Nephron progenitor cell (in vitro differentiated cells): Measurements from ENCODE around the gene MINDY4.

Experiments used
- DNase-seq: peaks from one replicate; pipeline ENCODE4 v3.0.0; 2021
- H3K27ac Mint-ChIP-seq: 2 replicates; pipeline ENCODE4 v1.8.0; 2021; ENCODE audit warnings: mild to moderate bottlenecking, moderate library complexity, mixed read lengths
- H3K27me3 Mint-ChIP-seq: 2 replicates; pipeline ENCODE4 v1.8.0; 2021; ENCODE audit warnings: mild to moderate bottlenecking, low read depth, mixed read lengths; ENCODE audit not compliant: poor library complexity
- H3K36me3 Mint-ChIP-seq: 2 replicates; pipeline ENCODE4 v1.8.0; 2021; ENCODE audit warnings: low read depth, mixed read lengths
- H3K4me1 Mint-ChIP-seq: 2 replicates; pipeline ENCODE4 v1.8.0; 2021; ENCODE audit warnings: mixed read lengths
- H3K4me3 Mint-ChIP-seq: 2 replicates; pipeline ENCODE4 v1.8.0; 2021; ENCODE audit warnings: mild to moderate bottlenecking, moderate library complexity, mixed read lengths
- H3K9me3 Mint-ChIP-seq: 2 replicates; pipeline ENCODE4 v1.8.0; 2021; ENCODE audit warnings: mild to moderate bottlenecking, moderate library complexity, mixed read lengths
- CTCF ChIP-seq: fragments of 200-600 bp; sonication (generic); IDR thresholded peaks from 2 replicates; pipeline ENCODE4 v1.5.0; 2021; ENCODE audit warnings: antibody characterized with exemption

MINDY4 gene

GRCh38 chr7:30920584-30921539 is 149.6 kb downstream of the MINDY4 start:
- no peak for TF ChIP-seq CTCF
- peak; percentile 0 for DNase-seq
- no peak overlapping the region for H3K4me3 Mint-ChIP-seq
- no peaks in the 10 kb centered on the region for H3K27me3 Mint-ChIP-seq
- no peaks in the 10 kb centered on the region for H3K9me3 Mint-ChIP-seq
- H3K36me3 Mint-ChIP-seq = no peaks in the 10 kb centered on the region
- peak overlapping the region; percentile 72 for H3K27ac Mint-ChIP-seq
- peaks cover 33% of the 10 kb centered on the region for H3K4me1 Mint-ChIP-seq

- Mint-ChIP-seq H3K36me3 (no peaks in the 10 kb centered on the region), H3K9me3 (no peaks in the 10 kb centered on the region), H3K4me1 (peaks cover 26% of the 10 kb centered on the region), H3K27me3 (no peaks in the 10 kb centered on the region), H3K27ac (no peak overlapping the region), H3K4me3 (no peak overlapping the region)
- peak; percentile 0 for DNase-seq
- TF ChIP-seq CTCF = no peak
Observed at GRCh38 chr7:30921540-30922401, 150.6 kb downstream of the MINDY4 start.

- Mint-ChIP-seq H3K4me3 (no peak overlapping the region), H3K9me3 (peaks cover 4% of the 10 kb centered on the region), H3K36me3 (no peaks in the 10 kb centered on the region)
Observed at GRCh38 chr7:30922596-30922995, 151.4 kb downstream of the MINDY4 start.

GRCh38 chr7:30923009-30923773 is 152.0 kb downstream of the MINDY4 start:
- Mint-ChIP-seq H3K9me3 (peaks cover 9% of the 10 kb centered on the region), H3K4me1 (peaks cover 18% of the 10 kb centered on the region), H3K36me3 (no peaks in the 10 kb centered on the region), H3K27me3 (no peaks in the 10 kb centered on the region), H3K4me3 (no peak overlapping the region), H3K27ac (no peak overlapping the region)
- TF ChIP-seq CTCF = no peak
- DNase-seq = peak; percentile 1

More at GRCh38 chr7:30922596-30922995, 151.4 kb downstream of the MINDY4 start:
- H3K27ac Mint-ChIP-seq = no peak overlapping the region
- DNase-seq = peak; percentile 0
- H3K27me3 Mint-ChIP-seq = no peaks in the 10 kb centered on the region
- peaks cover 18% of the 10 kb centered on the region for H3K4me1 Mint-ChIP-seq
- TF ChIP-seq CTCF = no peak

GRCh38 chr7:30923774-30924413 is 152.7 kb downstream of the MINDY4 start:
- no peak for TF ChIP-seq CTCF
- peaks cover 9% of the 10 kb centered on the region for H3K9me3 Mint-ChIP-seq
- peak; percentile 0 for DNase-seq
- H3K27ac Mint-ChIP-seq = no peak overlapping the region
- H3K36me3 Mint-ChIP-seq = no peaks in the 10 kb centered on the region
- H3K27me3 Mint-ChIP-seq = no peaks in the 10 kb centered on the region
- H3K4me1 Mint-ChIP-seq = peaks cover 18% of the 10 kb centered on the region
- H3K4me3 Mint-ChIP-seq = no peak overlapping the region
